ENCODE measurements around the gene L1CAM. TPM values are rescaled to one million over a fixed set of nuclear protein-coding genes. Genes with fewer than 3 reads are reported as not detected.
A peak's percentile ranks its signal among the peaks of the same experiment; 100 is the strongest.

L1CAM gene
- polyA plus RNA-seq, 2 of the 4 experiments (the other 2 are of a cell fraction) = 1.9 to 14.2 TPM

DNA sequence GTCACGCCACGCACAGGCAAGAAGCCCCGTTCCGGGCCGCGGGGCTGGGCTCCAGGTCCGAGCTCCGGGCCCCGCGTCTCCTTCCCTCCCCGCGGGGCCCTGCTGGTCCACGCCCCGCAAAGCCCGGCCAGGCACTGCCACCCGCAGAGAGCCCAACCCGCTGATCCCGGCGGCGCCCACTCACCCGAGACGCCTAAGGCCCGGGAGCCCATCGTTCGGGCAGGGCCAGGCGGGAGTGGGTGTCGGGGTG, 56.5 kb downstream of the L1CAM start:
- Histone ChIP-seq H3K4me3 (peak overlapping the region; percentile 60), H3K4me2 (peak overlapping the region; percentile 100), H3K27ac (peak overlapping the region in 1 of 2 experiments; percentile 82; a peak in 3 of 6 replicates), H3K9me3 (no peaks in the 10 kb centered on the region), H3K4me1 (0 out of 3 replicates have a peak, but pooled peaks cover 8% of the 10 kb centered on the region)
- FAIRE-seq = no peak
- whole genome bisulfite sequencing (ENCODE audit: missing lambda C conversion rate) = 13% methylated on average over 3 of the region's 27 CpGs
- peak in 1 of 2 experiments; percentile 13; a peak in 1 of 6 replicates for ATAC-seq
- CTCF ChIA-PET = no interaction called here
- TF ChIP-seq PHF8 (IDR thresholded peaks at IDR 0.05; ENCODE audit: borderline replicate concordance, low read depth) = no peak
- no peak for TF ChIP-seq HOXB13 (CRISPR knock-in tag; IDR thresholded peaks at IDR 0.05; ENCODE audit: low read depth)
- TF ChIP-seq RNF2 (IDR thresholded peaks at IDR 0.05; ENCODE audit: borderline replicate concordance, low read depth) = peak; percentile 40; the same call in 1 of the 2 replicates
- TF ChIP-seq, protein P1, sequence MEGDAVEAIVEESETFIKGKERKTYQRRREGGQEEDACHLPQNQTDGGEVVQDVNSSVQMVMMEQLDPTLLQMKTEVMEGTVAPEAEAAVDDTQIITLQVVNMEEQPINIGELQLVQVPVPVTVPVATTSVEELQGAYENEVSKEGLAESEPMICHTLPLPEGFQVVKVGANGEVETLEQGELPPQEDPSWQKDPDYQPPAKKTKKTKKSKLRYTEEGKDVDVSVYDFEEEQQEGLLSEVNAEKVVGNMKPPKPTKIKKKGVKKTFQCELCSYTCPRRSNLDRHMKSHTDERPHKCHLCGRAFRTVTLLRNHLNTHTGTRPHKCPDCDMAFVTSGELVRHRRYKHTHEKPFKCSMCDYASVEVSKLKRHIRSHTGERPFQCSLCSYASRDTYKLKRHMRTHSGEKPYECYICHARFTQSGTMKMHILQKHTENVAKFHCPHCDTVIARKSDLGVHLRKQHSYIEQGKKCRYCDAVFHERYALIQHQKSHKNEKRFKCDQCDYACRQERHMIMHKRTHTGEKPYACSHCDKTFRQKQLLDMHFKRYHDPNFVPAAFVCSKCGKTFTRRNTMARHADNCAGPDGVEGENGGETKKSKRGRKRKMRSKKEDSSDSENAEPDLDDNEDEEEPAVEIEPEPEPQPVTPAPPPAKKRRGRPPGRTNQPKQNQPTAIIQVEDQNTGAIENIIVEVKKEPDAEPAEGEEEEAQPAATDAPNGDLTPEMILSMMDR (IDR thresholded peaks at IDR 0.05) = no peak
- POLR2A ChIA-PET = no interaction called here
- DNase-seq (ENCODE audit: low read depth in 1 of 2, low spot score in 1 of 2) = no peak

DNA sequence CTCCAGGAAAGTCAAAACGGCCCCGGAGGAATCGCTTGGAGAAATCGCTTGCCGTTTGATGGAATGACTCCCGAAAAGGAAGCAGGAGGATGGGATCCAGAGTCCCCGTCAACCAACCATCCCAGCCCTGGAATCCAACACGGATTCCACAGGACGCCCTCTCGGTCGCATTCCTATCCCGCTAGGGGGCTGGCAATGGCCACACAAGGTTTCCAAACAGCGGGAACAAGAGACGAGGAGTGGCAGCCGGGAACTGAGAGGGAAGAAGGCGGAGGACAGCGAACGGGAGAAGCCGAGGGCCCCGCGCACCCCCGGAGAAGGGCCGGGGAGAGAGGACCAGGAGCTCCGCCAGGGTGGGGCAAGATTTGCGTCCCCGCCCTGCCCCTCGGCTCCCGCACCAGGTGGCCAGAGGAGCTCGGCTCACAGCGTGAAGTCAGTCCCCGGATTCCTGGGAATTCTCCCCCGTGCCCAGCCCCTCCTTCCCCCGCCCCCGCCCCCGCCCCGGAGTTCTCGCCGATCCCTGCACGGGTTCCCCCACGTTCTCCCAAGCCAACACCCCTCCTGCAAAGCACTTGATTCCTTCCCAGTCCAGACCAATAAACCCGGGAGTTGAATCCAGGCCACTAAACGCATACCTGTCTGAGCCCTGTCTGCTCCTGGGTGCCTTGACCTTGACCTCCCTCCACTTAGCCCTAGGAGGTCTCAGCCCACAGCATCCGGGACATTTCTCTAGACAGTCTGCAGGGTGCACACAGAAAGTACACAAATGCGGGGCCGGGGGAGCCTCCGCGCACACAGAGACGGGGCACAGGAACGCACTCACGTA, 57.0 kb downstream of the L1CAM start:
- peak in 1 of 2 experiments; percentile 36 for DNase-seq (ENCODE audit: low read depth in 1 of 2, low spot score in 1 of 2)
- Histone ChIP-seq H3K4me1 (0 out of 3 replicates have a peak, but pooled peaks cover 8% of the 10 kb centered on the region), H3K9me3 (no peaks in the 10 kb centered on the region), H3K27ac (peak overlapping the region in 1 of 2 experiments; percentile 82; a peak in 3 of 6 replicates), H3K4me2 (peak overlapping the region; percentile 100), H3K4me3 (peak overlapping the region; percentile 60)
- POLR2A ChIA-PET = no interaction called here
- 24% methylated on average over 20 of the region's 50 CpGs for WGBS (ENCODE audit: missing lambda C conversion rate)
- FAIRE-seq = no peak
- CTCF ChIA-PET = interaction anchor here (1.2 kb wide), 1 partner anchor 66 kb away, joined by 4 read pairs; no protein-coding TSS in a partner anchor
- TF ChIP-seq SREBF2 (IDR thresholded peaks at IDR 0.05) = no peak
- no peak for TF ChIP-seq TFCP2L1 (CRISPR knock-in tag; IDR thresholded peaks at IDR 0.05)
- TF ChIP-seq, protein P2, sequence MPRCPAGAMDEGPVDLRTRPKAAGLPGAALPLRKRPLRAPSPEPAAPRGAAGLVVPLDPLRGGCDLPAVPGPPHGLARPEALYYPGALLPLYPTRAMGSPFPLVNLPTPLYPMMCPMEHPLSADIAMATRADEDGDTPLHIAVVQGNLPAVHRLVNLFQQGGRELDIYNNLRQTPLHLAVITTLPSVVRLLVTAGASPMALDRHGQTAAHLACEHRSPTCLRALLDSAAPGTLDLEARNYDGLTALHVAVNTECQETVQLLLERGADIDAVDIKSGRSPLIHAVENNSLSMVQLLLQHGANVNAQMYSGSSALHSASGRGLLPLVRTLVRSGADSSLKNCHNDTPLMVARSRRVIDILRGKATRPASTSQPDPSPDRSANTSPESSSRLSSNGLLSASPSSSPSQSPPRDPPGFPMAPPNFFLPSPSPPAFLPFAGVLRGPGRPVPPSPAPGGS (IDR thresholded peaks at IDR 0.05) = no peak
- TF ChIP-seq EHF (CRISPR knock-in tag; IDR thresholded peaks at IDR 0.05) = no peak
- TF ChIP-seq GATA3 (IDR thresholded peaks at IDR 0.05; ENCODE audit: borderline replicate concordance) = no peak
- TF ChIP-seq, protein P3, sequence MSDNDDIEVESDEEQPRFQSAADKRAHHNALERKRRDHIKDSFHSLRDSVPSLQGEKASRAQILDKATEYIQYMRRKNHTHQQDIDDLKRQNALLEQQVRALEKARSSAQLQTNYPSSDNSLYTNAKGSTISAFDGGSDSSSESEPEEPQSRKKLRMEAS (IDR thresholded peaks at IDR 0.05) = no peak
- TF ChIP-seq RARB (CRISPR knock-in tag; IDR thresholded peaks at IDR 0.05) = no peak
- TF ChIP-seq ZSCAN20 (CRISPR knock-in tag; IDR thresholded peaks at IDR 0.05) = no peak
- TF ChIP-seq POLR2AphosphoS2 (conservative IDR thresholded peaks at IDR 0.05; ENCODE audit: low read length) = no peak
- peak; percentile 32 to 69; a peak in 3 of 6 replicates for ATAC-seq

DNA sequence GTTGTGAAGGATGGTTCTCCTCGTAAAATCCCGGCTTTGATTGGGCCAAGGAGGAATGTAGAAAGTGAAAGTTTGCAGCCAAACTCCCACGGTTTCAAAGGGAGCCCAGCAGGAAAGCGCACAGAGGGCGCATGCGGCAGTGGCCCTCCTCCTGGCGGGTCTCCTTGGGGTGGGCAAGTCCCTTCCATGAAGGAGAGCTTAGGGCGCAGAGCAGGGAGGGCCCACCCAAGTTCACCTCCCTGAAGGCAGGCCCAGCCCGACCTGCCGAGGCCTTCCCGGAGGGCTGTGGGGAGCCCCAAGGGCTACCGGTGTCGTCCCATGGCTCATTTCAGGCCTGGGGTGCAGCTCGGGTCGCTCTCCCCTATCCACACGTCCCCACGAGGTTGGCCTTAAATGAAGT, 57.7 kb downstream of the L1CAM start:
- CTCF ChIA-PET = interaction anchor here (1.2 kb wide), 1 partner anchor 65 kb away, joined by 4 read pairs; no protein-coding TSS in a partner anchor

More for the DNA sequence above, 57.7 kb downstream of the L1CAM start:
- Histone ChIP-seq H3K4me2 (peak overlapping the region; percentile 100; the same call in 2 of the 3 replicates), H3K4me1 (0 out of 3 replicates have a peak, but pooled peaks cover 8% of the 10 kb centered on the region), H3K27ac (no peak overlapping the region), H3K9me3 (no peaks in the 10 kb centered on the region), H3K4me3 (peak overlapping the region; percentile 60; the same call in 1 of the 3 replicates)
- DNase-seq (ENCODE audit: low read depth in 1 of 2, low spot score in 1 of 2) = no peak
- POLR2A ChIA-PET = no interaction called here
- WGBS (ENCODE audit: missing lambda C conversion rate) = 90% methylated on average over 15 of the region's 17 CpGs
- TF ChIP-seq CEBPB (IDR thresholded peaks at IDR 0.05) = no peak
- no peak for TF ChIP-seq CHD2 (IDR thresholded peaks at IDR 0.05; ENCODE audit: low read length, partially characterized antibody)
- TF ChIP-seq ZNF302 (CRISPR knock-in tag; IDR thresholded peaks at IDR 0.05) = no peak
- TF ChIP-seq, protein P4, sequence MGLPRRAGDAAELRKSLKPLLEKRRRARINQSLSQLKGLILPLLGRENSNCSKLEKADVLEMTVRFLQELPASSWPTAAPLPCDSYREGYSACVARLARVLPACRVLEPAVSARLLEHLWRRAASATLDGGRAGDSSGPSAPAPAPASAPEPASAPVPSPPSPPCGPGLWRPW (IDR thresholded peaks at IDR 0.05) = no peak
- no peak for FAIRE-seq
- ATAC-seq = peak in 1 of 2 experiments; percentile 6; a peak in 2 of 6 replicates
